Measurements from ENCODE around the gene ACP1.

Gene ACP1

GRCh38 chr2:280650-281110, 15.9 kb downstream of the ACP1 start:
- DNase-seq (ENCODE audit: low spot score), result no peak

GRCh38 chr2:281381-281780, 16.6 kb downstream of the ACP1 start:
- DNase-seq (ENCODE audit: low spot score), result no peak

GRCh38 chr2:282371-283263, 17.9 kb downstream of the ACP1 start:
- no peak for DNase-seq (ENCODE audit: low spot score)

- peak; percentile 23 for DNase-seq (ENCODE audit: low spot score)
These were observed 19.4 kb downstream of the ACP1 start for GRCh38 chr2:283996-284794.

GRCh38 chr2:284896-285492, 20.2 kb downstream of the ACP1 start:
- DNase-seq (ENCODE audit: low spot score), result no peak

GRCh38 chr2:285531-285930, 20.8 kb downstream of the ACP1 start:
- peak; percentile 79 for DNase-seq (ENCODE audit: low spot score)

- DNase-seq (ENCODE audit: low spot score), result no peak
These were observed 21.3 kb downstream of the ACP1 start for GRCh38 chr2:286035-286434.

- no peak for DNase-seq (ENCODE audit: low spot score)
These were observed 22.1 kb downstream of the ACP1 start for GRCh38 chr2:286774-287392.

GRCh38 chr2:287471-287885, 22.7 kb downstream of the ACP1 start:
- DNase-seq (ENCODE audit: low spot score), result peak; percentile 55

- peak; percentile 34 for DNase-seq (ENCODE audit: low spot score)
These were observed 23.4 kb downstream of the ACP1 start, which contains the start of gene ALKAL2 for GRCh38 chr2:287911-288757. Gene ALKAL2, minus strand, starts transcription at chr2:288091. Its CDS starts 256 bp downstream, at chr2:287835.

- no peak for DNase-seq (ENCODE audit: low spot score)
These were observed 24.1 kb downstream of the ACP1 start for GRCh38 chr2:288758-289361.

- peak; percentile 36 for DNase-seq (ENCODE audit: low spot score)
These were observed 24.8 kb downstream of the ACP1 start for GRCh38 chr2:289362-290089.

GRCh38 chr2:290090-290722, 25.5 kb downstream of the ACP1 start:
- peak; percentile 85 for DNase-seq (ENCODE audit: low spot score)

GRCh38 chr2:295090-295489, 30.3 kb downstream of the ACP1 start:
- DNase-seq (ENCODE audit: low spot score), result no peak

- no peak for DNase-seq (ENCODE audit: low spot score)
These were observed 31.6 kb downstream of the ACP1 start for GRCh38 chr2:296354-296753.

GRCh38 chr2:305366-305765, 40.6 kb downstream of the ACP1 start:
- DNase-seq (ENCODE audit: low spot score), result no peak

GRCh38 chr2:309148-309953, 44.6 kb downstream of the ACP1 start:
- DNase-seq (ENCODE audit: low spot score), result no peak

- DNase-seq (ENCODE audit: low spot score), result no peak
These were observed 45.3 kb downstream of the ACP1 start for GRCh38 chr2:309954-310510.

All from AG08396 (cell line).